GM19238 (cell line): ENCODE data around the gene CHST10.
A peak's percentile ranks its signal among the peaks of the same experiment; 100 is the strongest.
"Not testable (repeated sequence)": the region's sequence is repeated elsewhere in the genome, so short reads cannot be mapped to it uniquely, and the experiment has no call there.

ENCODE experiments used
- DNase-seq: peaks from one replicate; pipeline ENCODE4 v3.0.0; 2011; ENCODE audit warnings: low spot score; ENCODE audit not compliant: insufficient read length

The CHST10 gene

GRCh38 chr2:100416935-100417710, at the start of gene CHST10:
CHST10 (minus strand) TSS chr2:100417668; CDS start chr2:100406675, 10,993 bp downstream.
- DNase-seq: peak; percentile 72

- DNase-seq: no peak
Observed at GRCh38 chr2:100460904-100461530, 43.5 kb upstream of the CHST10 start.

GRCh38 chr2:100456357-100456756, 38.9 kb upstream of the CHST10 start:
- not testable (repeated sequence) for DNase-seq

GRCh38 chr2:100453853-100454252, 36.4 kb upstream of the CHST10 start:
- DNase-seq: peak; percentile 7

GRCh38 chr2:100451734-100452133, 34.3 kb upstream of the CHST10 start:
- DNase-seq: no peak

GRCh38 chr2:100451092-100451491, 33.6 kb upstream of the CHST10 start:
- DNase-seq: no peak

GRCh38 chr2:100446696-100447095, 29.2 kb upstream of the CHST10 start:
- DNase-seq: no peak

GRCh38 chr2:100437751-100438150, 20.3 kb upstream of the CHST10 start:
- no peak for DNase-seq

- DNase-seq: no peak
Observed at GRCh38 chr2:100429726-100430125, 12.3 kb upstream of the CHST10 start.

- no peak for DNase-seq
Observed at GRCh38 chr2:100427627-100428258, 10.3 kb upstream of the CHST10 start.

GRCh38 chr2:100427111-100427510, 9.6 kb upstream of the CHST10 start:
- DNase-seq: no peak

- DNase-seq: no peak
Observed at GRCh38 chr2:100426384-100426720, 8.9 kb upstream of the CHST10 start.

- no peak for DNase-seq
Observed at GRCh38 chr2:100425573-100426383, 8.3 kb upstream of the CHST10 start.

GRCh38 chr2:100425107-100425506, 7.6 kb upstream of the CHST10 start:
- DNase-seq: no peak

GRCh38 chr2:100424277-100424875, 6.9 kb upstream of the CHST10 start:
- no peak for DNase-seq

- DNase-seq: no peak
Observed at GRCh38 chr2:100423631-100424030, 6.2 kb upstream of the CHST10 start.

GRCh38 chr2:100422320-100423055, 5.0 kb upstream of the CHST10 start:
- DNase-seq: no peak

- DNase-seq: no peak
Observed at GRCh38 chr2:100419915-100420314, 2.4 kb upstream of the CHST10 start.

GRCh38 chr2:100418406-100418962, 1.0 kb upstream of the CHST10 start:
- DNase-seq: no peak

GRCh38 chr2:100417711-100418124, 250 bp upstream of the CHST10 start:
- no peak for DNase-seq
